PC-9 (cell line): Measurements from ENCODE around the gene GPRIN2. TPM values are rescaled to one million over a fixed set of nuclear protein-coding genes. Genes with fewer than 3 reads are reported as not detected.
"Not testable (repeated sequence)": the region's sequence is repeated elsewhere in the genome, so short reads cannot be mapped to it uniquely, and the experiment has no call there.

Source experiments
- BruUV-seq: library from RNA; stranded (reverse); fragments of 400-500 nt; replicated peaks from 2 replicates; lab custom pipeline; 2021; lab: Mats Ljungman, UMichigan
- CTCF ChIA-PET: fragments of 300-600 bp; sonication (Branson Sonifier 250); formaldehyde crosslinking; loops from one replicate; lab custom pipeline; 2022; ENCODE audit warnings: antibody characterized with exemption; lab: Charles Lee
- POLR2A ChIA-PET: fragments of 300-600 bp; sonication (Branson Sonifier 250); formaldehyde crosslinking; loops from one replicate; lab custom pipeline; 2022; ENCODE audit warnings: antibody characterized with exemption; ENCODE audit not compliant: unreplicated experiment; lab: Charles Lee
- DNase-seq, 2 experiments: peaks; one replicate each; pipeline versions ENCODE4 v3.0.0 to v3.0.0-alpha.2; 2015 to 2022; ENCODE audit warnings: mixed read lengths in 1 of 2
- H2AFZ ChIP-seq: fragments of 200-600 bp; sonication (generic); 2 replicates; pipeline ENCODE4 v1.8.1; 2017; ENCODE audit warnings: antibody characterized with exemption
- H3F3A ChIP-seq: fragments of 200-600 bp; sonication (generic); 2 replicates; pipeline ENCODE4 v1.8.1; 2017; ENCODE audit warnings: antibody characterized with exemption, mild to moderate bottlenecking, low read depth; ENCODE audit not compliant: insufficient read depth
- H3K27ac ChIP-seq: fragments of 200-600 bp; sonication (generic); 2 replicates; pipeline ENCODE4 v1.6.1; 2016; ENCODE audit warnings: mixed run types
- H3K27me3 ChIP-seq: fragments of 200-600 bp; sonication (generic); 2 replicates; pipeline ENCODE4 v1.6.1; 2016; ENCODE audit warnings: low read depth, mixed run types; ENCODE audit not compliant: insufficient read depth
- H3K36me3 ChIP-seq: fragments of 200-600 bp; sonication (generic); 2 replicates; pipeline ENCODE4 v1.6.1; 2016; ENCODE audit warnings: low read depth, mixed run types
- H3K4me1 ChIP-seq: fragments of 200-600 bp; sonication (generic); replicated peaks from 2 replicates; pipeline ENCODE4 v1.6.1; 2016; ENCODE audit warnings: mixed run types; ENCODE audit not compliant: insufficient read depth
- H3K4me2 ChIP-seq: fragments of 200-600 bp; sonication (generic); 2 replicates; pipeline ENCODE4 v1.6.1; 2017; ENCODE audit warnings: mixed run types
- H3K4me3 ChIP-seq: fragments of 200-600 bp; sonication (generic); 2 replicates; pipeline ENCODE4 v1.6.1; 2016; ENCODE audit warnings: mixed run types
- H3K79me2 ChIP-seq: fragments of 200-600 bp; sonication (generic); 2 replicates; pipeline ENCODE4 v1.6.1; 2017; ENCODE audit warnings: low read depth, mixed run types
- H3K9me2 ChIP-seq: fragments of 200-600 bp; sonication (generic); 2 replicates; pipeline ENCODE4 v1.8.1; 2017; ENCODE audit warnings: mild to moderate bottlenecking; ENCODE audit not compliant: insufficient read depth
- H3K9me3 ChIP-seq: fragments of 200-600 bp; sonication (generic); 2 replicates; pipeline ENCODE4 v1.8.1; 2016; ENCODE audit warnings: low read depth; ENCODE audit not compliant: insufficient read depth
- H4K20me1 ChIP-seq: fragments of 200-600 bp; sonication (generic); 2 replicates; pipeline ENCODE4 v1.8.1; 2017; ENCODE audit not compliant: insufficient read depth
- EZH2 ChIP-seq: fragments of 200-600 bp; sonication (generic); IDR thresholded peaks from 2 replicates; pipeline ENCODE4 v1.8.0; 2017; ENCODE audit warnings: antibody characterized with exemption, low read depth
- intact Hi-C: fragments of 100-400 bp; cut with micrococcal nuclease; formaldehyde crosslinking; loops from one replicate; pipeline ENCODE4 v1.10.0; 2022; ENCODE audit not compliant: unreplicated experiment
- total RNA-seq: library from RNA; stranded (reverse); gene quantifications from 2 replicates; pipeline ENCODE4 v1.2.3, GENCODE V29; 2021
- TF ChIP-seq, protein P1 (sequence below): fragments of 200-600 bp; sonication (generic); conservative IDR thresholded peaks from 2 replicates; pipeline ENCODE4 v1.6.1; 2017; ENCODE audit warnings: mixed run types, antibody characterized with exemption, mild to moderate bottlenecking, moderate library complexity

The GPRIN2 gene
- total RNA-seq, 1 experiment from 2014 or later = 33.1 TPM

DNA sequence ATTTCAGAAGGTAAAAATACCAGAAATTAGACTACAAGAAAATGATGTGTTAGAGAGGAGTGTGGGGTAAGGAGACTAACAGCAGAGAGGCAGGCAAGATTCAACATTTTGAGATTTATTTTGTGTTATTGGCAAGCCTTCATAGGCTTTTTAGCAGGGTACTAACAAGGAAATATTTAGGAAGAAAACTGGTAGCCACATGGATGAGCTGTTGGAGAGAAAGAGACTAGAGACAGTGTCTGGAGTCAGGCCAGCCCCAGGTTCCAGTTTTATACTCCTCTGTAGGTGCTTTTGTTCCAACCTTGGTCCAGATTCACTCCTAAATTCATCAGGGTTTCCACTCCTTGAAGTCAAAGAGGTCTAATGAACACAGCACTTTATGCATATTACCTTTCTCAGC, 41.1 kb downstream of the GPRIN2 start:
- Histone ChIP-seq H3K27me3 (no peaks in the 10 kb centered on the region), H3K4me3 (no peak overlapping the region), H3K27ac (no peak overlapping the region), H2AFZ (no peak overlapping the region), H3K79me2 (no peaks in the 10 kb centered on the region), H4K20me1 (no peaks in the 10 kb centered on the region), H3K9me3 (no peaks in the 10 kb centered on the region), H3K4me1 (0 out of 2 replicates have a peak, but pooled peaks cover 6% of the 10 kb centered on the region), H3K9me2 (no peaks in the 10 kb centered on the region), H3K4me2 (no peak overlapping the region), H3K36me3 (no peaks in the 10 kb centered on the region), H3F3A (no peaks in the 10 kb centered on the region)
- intact Hi-C loops = no loop called here
- CTCF ChIA-PET = no interaction called here
- POLR2A ChIA-PET = no interaction called here
- no peak for DNase-seq
- TF ChIP-seq, protein P1, sequence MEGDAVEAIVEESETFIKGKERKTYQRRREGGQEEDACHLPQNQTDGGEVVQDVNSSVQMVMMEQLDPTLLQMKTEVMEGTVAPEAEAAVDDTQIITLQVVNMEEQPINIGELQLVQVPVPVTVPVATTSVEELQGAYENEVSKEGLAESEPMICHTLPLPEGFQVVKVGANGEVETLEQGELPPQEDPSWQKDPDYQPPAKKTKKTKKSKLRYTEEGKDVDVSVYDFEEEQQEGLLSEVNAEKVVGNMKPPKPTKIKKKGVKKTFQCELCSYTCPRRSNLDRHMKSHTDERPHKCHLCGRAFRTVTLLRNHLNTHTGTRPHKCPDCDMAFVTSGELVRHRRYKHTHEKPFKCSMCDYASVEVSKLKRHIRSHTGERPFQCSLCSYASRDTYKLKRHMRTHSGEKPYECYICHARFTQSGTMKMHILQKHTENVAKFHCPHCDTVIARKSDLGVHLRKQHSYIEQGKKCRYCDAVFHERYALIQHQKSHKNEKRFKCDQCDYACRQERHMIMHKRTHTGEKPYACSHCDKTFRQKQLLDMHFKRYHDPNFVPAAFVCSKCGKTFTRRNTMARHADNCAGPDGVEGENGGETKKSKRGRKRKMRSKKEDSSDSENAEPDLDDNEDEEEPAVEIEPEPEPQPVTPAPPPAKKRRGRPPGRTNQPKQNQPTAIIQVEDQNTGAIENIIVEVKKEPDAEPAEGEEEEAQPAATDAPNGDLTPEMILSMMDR = no peak
- TF ChIP-seq EZH2 = no peak
- no TSS peak for BruUV-seq

DNA sequence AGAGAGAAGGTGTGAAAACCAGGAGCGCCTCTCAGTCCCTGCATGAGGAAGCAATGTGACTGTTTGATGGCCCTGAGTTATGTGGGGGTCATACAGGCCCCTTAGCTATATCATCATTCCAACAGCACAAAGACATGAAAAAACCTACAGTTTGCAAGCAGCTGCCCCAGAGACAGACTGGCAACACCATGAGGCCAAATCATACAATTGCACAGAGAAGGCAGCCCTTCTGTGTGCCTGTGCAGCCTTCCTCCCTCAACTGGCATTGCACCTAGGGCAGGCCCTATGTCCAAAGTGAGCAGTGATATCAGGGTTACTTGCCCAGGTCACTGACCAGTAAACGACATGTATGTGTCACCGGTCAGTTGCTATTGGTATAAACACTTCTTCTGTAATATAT, 41.6 kb downstream of the GPRIN2 start:
- CTCF ChIA-PET = no interaction called here
- Histone ChIP-seq H3K27ac (no peak overlapping the region), H3K4me1 (0 out of 2 replicates have a peak, but pooled peaks cover 6% of the 10 kb centered on the region), H3K4me3 (no peak overlapping the region), H3K9me2 (no peaks in the 10 kb centered on the region), H3K79me2 (no peaks in the 10 kb centered on the region), H2AFZ (no peak overlapping the region), H3K27me3 (no peaks in the 10 kb centered on the region), H3K4me2 (no peak overlapping the region), H3K36me3 (no peaks in the 10 kb centered on the region), H3F3A (no peaks in the 10 kb centered on the region), H4K20me1 (no peaks in the 10 kb centered on the region), H3K9me3 (no peaks in the 10 kb centered on the region)
- no TSS peak for BruUV-seq
- DNase-seq = no peak
- no peak for TF ChIP-seq EZH2
- TF ChIP-seq, protein P1 = no peak
- POLR2A ChIA-PET = no interaction called here
- intact Hi-C loops = no loop called here

DNA sequence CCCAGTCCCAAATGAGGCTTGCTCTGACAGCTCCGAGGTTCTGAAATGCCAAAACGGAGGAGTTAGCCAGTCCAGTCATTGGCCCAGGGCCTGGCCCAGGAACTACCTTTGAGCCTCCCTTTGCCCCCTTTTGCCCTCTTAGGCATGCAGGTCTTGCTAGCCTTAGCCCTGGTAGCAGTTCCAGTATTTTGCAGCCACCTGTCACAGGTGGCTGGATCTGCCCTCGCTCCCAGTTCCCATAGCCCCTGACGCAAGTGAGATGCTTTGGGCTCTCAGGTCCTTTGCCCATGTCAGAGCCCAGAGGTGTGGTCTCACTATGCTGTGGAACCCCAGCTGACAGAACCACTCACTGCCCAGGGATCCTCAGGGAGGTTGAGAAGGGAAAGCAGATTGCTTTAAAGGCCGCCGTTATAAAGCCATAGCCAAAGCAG, 42.0 kb downstream of the GPRIN2 start:
- no peak for TF ChIP-seq EZH2
- TF ChIP-seq, protein P1 = no peak
- no peak overlapping the region for H2AFZ ChIP-seq
- ChIA-PET CTCF (no interaction called here), POLR2A (no interaction called here)
- H3K36me3 ChIP-seq = no peaks in the 10 kb centered on the region
- H3K27ac ChIP-seq = no peak overlapping the region
- no peak for DNase-seq
- no peaks in the 10 kb centered on the region for H4K20me1 ChIP-seq
- BruUV-seq = no TSS peak
- H3K4me3 ChIP-seq = no peak overlapping the region
- H3K9me2 ChIP-seq = no peaks in the 10 kb centered on the region
- H3K79me2 ChIP-seq = no peaks in the 10 kb centered on the region
- intact Hi-C loops = no loop called here
- no peaks in the 10 kb centered on the region for H3F3A ChIP-seq
- no peaks in the 10 kb centered on the region for H3K9me3 ChIP-seq
- H3K27me3 ChIP-seq = no peaks in the 10 kb centered on the region
- no peak overlapping the region for H3K4me2 ChIP-seq
- H3K4me1 ChIP-seq = 0 out of 2 replicates have a peak, but pooled peaks cover 6% of the 10 kb centered on the region

DNA sequence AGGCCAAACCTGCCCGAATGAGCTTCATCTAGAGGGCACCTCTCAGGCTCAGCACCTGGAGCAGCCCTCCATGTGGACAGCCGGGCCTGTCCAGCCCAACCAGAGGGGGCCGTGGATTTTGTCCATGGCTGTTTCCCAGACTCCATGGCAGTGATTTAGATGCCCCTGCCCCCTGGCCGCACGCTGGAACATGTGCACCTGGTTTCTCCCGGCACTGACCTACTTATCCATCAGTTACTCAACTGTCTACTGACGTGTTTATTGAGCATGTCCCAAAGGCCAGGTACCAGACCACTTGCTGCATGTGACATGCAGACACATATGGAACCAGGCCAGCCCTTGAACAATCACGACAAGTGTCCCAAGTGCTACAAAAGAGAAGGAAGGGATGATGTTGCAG, 43.1 kb downstream of the GPRIN2 start:
- CTCF ChIA-PET, H2AFZ ChIP-seq, H3K4me2 ChIP-seq, DNase-seq, POLR2A ChIA-PET, H3K9me3 ChIP-seq, H3K9me2 ChIP-seq, intact Hi-C loops, H3K4me3 ChIP-seq, H4K20me1 ChIP-seq, H3K4me1 ChIP-seq, H3K36me3 ChIP-seq, H3K27me3 ChIP-seq, H3F3A ChIP-seq, H3K27ac ChIP-seq, BruUV-seq, H3K79me2 ChIP-seq: not testable (repeated sequence)

DNA sequence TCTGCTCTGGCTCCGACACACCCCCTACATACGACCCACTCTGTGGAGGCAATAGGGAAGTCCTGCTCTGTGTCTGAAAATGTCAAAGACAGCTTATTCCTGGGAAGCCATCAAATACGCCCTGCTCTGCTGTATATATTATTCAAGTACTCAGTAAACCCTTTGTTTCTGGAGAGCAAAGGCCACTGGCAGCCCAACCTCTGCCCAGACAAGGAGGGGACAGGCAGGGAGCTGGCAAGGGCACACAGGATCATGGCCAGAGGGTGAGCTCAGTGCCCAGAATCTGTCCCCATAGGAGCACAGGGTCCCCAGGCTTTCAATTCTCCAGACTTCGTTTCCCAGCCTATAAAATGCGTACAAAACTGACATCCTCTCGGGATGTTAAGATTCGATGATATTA, 43.7 kb downstream of the GPRIN2 start:
- DNase-seq, H3K4me1 ChIP-seq, H4K20me1 ChIP-seq, H3K36me3 ChIP-seq, H3K4me3 ChIP-seq, H3K79me2 ChIP-seq, H3K9me2 ChIP-seq, BruUV-seq, H3K4me2 ChIP-seq, H3F3A ChIP-seq, H2AFZ ChIP-seq, POLR2A ChIA-PET, H3K9me3 ChIP-seq, intact Hi-C loops, CTCF ChIA-PET, H3K27me3 ChIP-seq, H3K27ac ChIP-seq: not testable (repeated sequence)
